Measurements from ENCODE around the gene FAM131C.
A peak's percentile ranks its signal among the peaks of the same experiment; 100 is the strongest.

FAM131C gene

DNA sequence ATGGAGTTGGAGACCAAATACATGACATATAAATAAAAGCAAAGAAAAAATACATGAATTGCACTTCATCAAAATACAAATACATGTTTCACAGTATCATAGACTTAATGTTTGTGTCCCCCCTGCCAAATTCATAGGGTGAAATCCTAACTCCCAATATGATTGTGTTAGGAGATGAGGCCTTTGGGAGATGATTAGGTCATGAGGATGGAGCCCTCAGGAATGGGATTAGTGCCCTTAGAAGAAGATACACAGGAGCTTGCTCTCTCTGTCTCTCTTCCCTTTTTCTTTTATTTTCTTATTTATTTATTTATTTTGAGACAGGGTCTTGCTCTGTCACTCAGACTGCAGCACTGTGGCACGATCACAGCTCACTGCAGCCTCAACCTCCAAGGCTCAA lies 26.0 kb upstream of the FAM131C start:
- no peak for DNase-seq

DNA sequence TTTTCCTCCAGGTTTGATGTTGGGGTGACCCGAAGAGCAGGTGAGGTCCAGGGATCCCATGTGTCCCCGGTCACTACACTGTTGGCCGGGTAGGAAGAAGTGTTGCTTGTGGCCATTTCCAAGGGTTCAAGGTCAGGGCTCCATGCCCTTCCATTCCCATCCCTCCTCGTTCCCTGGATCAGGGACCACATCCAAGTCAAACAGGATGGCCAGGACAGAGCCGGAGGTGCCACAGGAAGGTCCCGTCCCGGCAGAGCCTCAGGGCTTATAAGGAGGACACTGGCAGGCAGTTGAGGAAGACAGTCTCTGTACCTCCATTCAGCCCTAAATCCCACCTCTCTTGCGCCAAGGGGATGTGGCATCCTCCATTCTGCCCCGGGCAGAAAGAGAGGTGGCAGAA lies 22.0 kb upstream of the FAM131C start:
- DNase-seq = no peak

DNA sequence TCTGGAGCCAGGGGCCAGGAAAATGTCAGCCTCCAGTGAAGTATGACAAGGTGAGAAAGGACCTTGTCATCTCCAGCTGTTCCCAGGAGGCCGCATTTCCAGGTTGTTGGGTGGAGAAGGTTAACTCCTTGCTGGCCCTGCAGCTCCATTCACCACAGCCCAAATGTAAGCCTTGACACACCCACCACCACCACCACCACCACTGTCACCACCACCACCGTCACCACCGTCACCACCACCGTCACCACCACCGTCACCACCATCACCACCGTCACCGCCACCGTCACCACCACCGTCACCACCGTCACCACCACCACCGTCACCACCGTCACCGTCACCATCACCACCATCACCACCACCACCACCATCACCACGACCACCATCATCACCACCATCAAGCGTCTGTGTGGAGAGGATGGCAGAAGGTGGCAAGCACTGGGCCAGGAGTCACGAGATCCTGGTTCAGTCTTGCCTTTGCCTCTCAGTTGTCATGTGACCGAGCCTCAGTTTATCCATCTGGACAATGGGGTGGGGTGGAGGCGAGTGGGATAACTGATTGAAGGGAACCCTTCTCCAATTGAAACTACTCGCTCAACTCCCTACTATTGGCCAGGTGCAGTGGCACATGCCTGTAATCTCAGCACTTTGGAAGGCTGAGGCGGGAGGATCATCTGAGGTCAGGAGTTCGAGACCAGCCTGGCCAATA lies 21.2 kb upstream of the FAM131C start:
- no peak for DNase-seq

- DNase-seq = no peak
Observed at GRCh38 chr1:16093611-16094010, 20.2 kb upstream of the FAM131C start.

DNA sequence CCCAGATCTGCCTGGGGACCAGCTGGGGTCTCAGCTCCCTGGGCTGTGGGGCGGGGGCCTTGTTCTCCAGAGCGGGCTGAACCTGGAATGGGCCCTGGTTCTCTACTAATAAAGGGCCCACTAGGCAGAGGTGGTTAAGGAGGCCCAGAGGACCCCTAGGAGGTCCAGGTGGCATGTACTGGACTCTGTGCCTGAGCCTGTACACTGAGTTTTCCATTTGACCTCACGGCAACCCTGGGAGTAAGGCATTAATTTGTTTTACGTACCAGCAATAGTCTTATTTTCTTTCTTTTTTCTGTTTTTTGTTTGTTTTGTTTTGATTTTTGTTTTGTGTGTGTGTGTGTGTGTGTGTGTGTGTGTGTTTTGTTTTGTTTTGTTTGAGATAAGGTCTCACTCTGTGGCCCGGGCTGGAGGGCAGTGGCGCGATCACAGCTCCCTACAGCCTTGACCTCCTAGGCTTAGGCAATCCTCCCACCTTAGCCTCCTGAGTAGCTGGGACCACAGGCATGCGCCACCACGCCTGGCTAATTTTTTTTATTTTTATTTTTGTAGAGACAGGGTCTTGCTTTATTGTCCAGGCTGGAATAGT lies 19.6 kb upstream of the FAM131C start:
- DNase-seq = no peak

- DNase-seq = no peak
Observed at GRCh38 chr1:16092097-16092922, 18.9 kb upstream of the FAM131C start.

DNA sequence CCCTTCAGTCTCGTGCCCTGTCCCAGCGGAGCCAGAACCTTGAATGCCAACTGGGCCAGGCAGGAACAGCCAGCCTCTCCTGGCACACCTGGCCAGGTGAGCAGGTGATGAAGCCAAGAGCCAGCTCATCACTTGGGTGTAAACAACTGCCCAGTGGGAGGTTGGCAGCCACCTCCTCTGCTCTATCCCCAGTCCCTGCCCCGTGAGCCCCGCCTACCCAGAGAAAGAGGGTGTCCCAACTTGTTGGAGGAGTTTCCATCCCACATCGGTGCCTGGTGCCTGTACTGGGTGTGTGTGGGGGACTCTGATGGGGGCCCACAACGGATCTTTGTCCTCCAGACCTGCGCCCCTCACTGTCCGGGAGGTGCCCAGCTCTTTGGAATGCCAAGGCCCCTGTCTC lies 17.8 kb upstream of the FAM131C start:
- DNase-seq = no peak

DNA sequence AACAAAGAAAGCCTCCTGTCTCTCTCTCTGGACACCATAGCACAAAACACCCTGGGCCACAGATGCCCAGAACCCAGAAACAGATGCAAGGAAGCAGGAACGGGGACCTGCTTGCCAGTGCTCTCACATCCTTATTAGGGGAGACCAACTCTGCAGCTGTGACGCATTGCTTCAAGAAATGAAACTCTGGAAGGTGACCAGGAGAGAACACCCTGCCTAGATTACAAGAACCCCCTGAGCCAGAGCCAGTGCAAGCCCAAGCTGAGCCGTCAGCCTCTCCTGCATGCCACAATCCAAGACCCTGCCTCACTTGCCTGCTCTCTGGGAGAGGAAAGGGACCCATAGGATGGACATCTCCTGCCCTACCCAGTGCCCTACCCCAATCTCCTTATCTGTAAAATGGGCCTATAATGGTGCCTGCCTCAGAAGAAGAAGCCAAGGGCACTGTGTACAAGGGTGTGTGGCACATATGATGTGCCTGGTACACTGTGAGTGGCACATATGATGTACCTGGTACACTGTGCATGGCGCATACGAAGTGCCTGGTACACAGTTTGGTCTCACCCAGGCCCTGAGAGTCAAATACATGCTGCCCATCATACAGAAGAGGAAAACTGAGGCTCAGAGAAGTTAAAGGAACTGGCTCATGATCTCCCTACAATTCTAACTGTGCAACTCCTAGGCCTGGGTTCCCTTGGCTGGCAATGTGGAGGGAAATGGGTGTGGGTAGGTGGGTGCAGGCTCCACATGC lies 16.8 kb upstream of the FAM131C start:
- DNase-seq = no peak

GRCh38 chr1:16088996-16089395 lies 15.5 kb upstream of the FAM131C start:
- no peak for DNase-seq

DNA sequence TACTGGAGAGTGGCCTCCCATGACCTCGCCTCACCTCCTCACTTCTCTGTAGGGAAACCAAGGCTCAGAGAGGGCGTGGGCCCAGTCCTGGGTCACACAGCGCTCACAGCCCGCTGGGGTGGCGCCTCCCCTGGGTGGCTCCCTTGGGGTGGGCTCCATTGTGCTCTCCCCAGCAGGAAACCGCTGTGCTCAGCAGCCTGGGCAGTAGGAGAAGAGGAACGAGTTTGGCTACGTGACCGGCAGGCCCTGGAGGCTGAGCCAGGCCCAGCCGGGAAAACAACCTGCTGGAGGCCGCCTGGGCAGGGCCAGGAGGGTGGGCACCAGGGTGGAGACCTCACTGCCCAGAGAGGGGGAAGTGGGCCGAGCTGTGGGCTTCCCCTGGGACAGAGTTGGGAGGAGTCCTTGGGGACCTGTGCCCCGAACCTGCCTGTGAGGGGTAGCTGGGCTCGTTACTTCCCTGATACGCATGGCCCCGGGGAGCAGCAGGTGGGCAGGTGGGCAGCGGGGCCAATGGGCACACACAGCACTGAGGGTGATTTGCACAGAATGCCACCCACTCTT lies 15.0 kb upstream of the FAM131C start:
- no peak for DNase-seq

DNA sequence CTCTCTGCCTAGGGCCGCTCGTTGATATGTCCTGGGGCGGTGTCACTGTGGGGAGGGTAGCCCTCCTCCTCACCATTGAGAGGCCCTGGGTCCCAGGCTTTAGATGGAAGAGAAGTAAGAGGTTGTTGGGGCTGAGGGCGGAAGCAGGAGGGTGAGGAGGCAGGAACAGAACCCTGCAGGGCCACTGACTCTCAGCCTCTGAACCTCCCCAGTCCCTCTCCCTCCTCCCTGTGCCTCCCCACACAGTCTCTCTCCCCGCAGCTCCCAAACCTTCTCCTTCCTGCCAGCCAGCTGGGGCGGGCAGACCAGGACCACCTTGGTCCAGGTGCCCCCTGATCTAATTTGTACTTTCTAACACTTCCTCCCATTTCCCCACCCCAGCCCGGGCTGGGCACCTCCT lies 14.3 kb upstream of the FAM131C start:
- no peak for DNase-seq

DNA sequence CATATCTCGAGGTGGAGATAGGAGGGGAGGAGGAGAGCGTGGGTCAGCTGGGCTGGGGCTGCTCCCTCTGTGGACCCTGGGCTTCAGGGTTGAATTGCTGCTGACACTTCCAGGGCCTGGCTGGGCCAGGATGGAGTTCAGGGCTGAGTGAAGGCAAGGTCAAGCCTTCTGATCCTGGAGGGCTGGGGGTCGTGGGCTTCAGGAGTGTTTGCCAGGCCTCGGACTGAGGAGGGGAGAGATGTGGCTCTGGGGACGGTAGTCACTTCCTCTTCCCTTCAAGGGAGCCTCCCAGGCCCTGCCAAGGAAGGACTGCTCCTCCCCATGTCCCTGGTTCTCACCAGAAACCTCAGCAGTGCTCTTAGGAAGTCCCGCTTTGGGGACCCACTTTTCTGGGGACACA lies 12.1 kb upstream of the FAM131C start:
- no peak for DNase-seq

- no peak for DNase-seq
Observed at GRCh38 chr1:16083486-16083885, 10.0 kb upstream of the FAM131C start.

DNA sequence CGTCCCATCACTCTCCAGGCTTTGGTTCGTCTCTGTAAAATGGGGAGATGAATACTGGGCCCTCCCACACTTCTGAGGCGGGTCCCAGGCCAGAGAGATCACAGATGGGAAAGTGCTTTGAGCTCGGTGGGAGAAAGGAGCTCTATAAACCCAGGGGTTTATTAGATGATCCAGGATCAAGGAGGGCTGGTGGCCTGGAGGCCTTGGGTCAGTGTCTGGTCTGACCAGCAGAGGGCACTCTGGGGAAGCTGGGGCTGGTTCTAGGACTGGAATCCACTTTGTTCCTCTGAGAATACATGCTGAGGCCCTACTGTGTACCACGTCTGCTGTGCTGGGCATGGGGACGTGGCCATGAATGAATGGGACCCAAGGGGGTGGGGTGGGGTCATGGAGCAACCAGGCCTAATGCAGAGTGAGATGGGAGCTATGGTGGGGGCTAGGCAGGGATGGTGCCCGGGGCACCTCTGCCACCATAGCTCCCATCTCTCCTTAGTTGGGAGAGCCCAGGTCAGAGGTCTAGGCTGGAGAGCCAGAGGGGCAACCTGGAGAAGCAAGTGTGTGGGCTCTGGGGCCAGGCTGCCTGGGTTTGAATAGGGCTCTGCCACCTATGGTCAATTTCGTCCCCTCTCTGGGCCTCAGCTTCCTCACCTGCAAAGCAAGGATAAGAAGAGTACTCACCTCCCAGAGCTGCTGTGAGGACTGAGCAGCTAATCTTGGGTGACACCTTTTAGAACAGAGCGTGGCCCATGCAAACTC lies 9.0 kb upstream of the FAM131C start:
- DNase-seq = peak; percentile 66

GRCh38 chr1:16081636-16082035 lies 8.2 kb upstream of the FAM131C start:
- DNase-seq = no peak

DNA sequence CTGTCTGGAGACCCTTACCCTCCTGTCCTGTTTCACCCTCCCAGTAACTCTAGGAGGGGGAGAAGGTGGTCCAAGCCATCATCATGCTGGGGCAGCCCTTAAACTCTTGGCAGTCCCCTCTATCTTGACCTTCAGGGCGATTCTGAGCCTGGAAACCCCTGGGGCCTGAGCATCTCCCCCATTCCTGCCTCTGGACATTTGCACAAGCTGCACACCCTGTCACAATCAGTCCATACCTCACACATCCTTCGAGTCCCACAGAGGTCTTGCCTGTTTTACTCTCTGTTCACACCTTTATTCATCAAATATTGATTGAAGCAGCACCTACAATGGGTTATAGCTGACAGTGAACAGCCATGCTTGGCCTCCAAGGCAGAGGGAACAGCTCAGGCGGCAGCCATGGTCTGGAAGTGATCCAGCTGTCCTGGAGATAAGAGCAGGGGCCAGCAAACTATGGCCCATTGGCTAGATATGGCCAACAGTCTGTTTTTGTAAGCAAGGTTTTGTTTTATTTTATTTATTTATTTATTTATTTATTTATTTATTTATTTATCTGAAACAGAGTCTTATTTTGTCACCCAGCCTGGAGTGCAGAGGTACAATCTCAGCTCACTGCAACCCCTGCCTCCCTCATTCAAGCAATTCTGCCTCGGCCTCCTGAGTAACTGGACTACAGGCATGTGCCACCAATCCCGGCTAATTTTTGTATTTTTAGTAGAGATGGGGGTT lies 7.1 kb upstream of the FAM131C start:
- no peak for DNase-seq

DNA sequence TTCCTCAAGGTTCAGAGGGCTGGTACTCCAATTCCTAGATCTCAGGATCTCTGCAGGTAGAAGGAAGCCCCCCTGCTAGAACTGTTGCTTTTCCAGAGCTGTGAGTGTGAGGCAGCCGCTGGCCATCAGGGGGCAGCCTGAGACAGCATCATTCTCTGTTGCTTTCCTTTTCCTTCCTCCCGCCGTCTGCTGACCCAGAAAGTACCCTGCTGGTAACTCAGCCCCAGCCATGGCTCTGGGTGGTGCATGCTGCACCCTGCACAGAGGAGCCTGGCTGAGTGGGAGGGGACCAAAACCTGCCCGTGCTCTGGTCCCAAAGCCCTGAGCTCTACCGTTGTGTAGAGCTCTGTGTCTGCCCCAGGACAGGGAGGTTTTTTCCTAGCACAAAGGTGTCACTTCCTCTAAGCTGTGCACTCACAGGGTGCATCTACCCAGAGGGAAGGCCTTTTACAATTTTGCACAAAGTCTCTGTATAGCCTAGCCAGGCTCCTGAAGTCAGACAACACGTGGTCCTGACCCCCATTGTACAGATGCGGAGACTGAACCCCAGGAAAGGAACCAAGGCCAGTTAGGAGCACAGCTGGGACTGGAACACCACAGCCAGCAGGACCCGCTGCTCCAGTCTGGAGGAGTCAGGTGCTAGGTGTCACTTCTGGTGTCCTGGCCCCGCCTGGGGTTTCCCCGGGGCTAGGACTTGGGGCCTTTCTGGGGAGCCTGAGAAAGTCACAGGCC lies 5.6 kb upstream of the FAM131C start:
- peak; percentile 70 for DNase-seq

DNA sequence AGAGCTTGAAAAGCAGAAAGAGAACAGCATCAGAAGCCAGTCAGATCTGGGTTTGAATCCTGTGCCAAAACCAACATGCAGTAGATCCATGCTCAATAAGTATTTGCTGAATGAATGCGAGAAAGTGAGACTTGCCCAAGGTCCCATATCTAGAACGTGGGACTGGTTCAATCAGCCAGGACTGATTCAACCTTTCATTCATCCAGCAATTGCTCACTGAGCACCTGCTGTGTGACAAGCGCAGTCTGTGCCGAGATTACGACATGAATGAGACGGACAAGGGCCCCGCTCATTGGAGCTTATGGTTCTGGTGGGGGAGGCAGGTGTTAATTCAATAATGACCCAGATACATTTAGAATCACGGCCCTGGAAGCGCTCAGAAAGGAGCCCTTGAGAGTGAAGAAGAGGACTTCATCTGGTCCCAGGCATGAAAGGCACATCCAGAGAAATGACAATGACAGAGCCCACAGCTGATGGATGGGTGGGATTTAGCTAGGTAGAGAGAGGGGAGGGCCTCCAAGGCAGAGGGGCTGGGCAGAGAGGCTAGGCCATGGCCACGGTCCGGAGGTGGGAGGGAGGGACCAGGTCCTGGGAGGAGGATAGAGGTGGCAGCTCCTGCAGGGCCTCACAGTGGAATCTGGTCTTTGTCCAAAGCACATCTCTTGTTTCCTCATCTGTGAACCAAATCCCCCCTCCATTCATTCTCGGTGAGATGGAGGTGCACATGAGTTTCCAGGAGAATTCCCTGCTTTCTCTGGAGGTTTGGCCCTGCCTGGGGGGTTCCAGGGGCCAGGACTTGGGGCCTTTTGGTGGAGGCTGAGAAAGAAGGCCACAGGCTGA lies 4.2 kb upstream of the FAM131C start:
- no peak for DNase-seq

- DNase-seq = no peak
Observed at GRCh38 chr1:16076865-16077238, 3.4 kb upstream of the FAM131C start.

All from hematopoietic multipotent progenitor cell treated with erythropoietin and hydrocortisone succinate and interleukin-3 and kit ligand, for 8 days (in vitro differentiated cells).